ENCODE data around the gene WDHD1.
"Not testable (repeated sequence)": the region's sequence is repeated elsewhere in the genome, so short reads cannot be mapped to it uniquely, and the experiment has no call there.

Gene WDHD1

GRCh38 chr14:54919330-54919729 is 107.6 kb downstream of the WDHD1 start:
- DNase-seq (ENCODE audit: low read depth): no peak
- TF ChIP-seq CTCF (IDR thresholded peaks at IDR 0.05; ENCODE audit: control insufficient read depth, insufficient read depth, low read depth, low read length, missing control alignments): no peak
- H3K4me3 ChIP-seq (ENCODE audit: control insufficient read depth, low read depth, low read length): no peak overlapping the region

GRCh38 chr14:54918427-54918826 is 108.5 kb downstream of the WDHD1 start:
- H3K4me3 ChIP-seq (ENCODE audit: control insufficient read depth, low read depth, low read length): no peak overlapping the region
- no peak for DNase-seq (ENCODE audit: low read depth)
- TF ChIP-seq CTCF (IDR thresholded peaks at IDR 0.05; ENCODE audit: control insufficient read depth, insufficient read depth, low read depth, low read length, missing control alignments): no peak

GRCh38 chr14:54916101-54916500 is 110.8 kb downstream of the WDHD1 start:
- H3K4me3 ChIP-seq (ENCODE audit: control insufficient read depth, low read depth, low read length): no peak overlapping the region
- DNase-seq (ENCODE audit: low read depth): no peak
- no peak for TF ChIP-seq CTCF (IDR thresholded peaks at IDR 0.05; ENCODE audit: control insufficient read depth, insufficient read depth, low read depth, low read length, missing control alignments)

- H3K4me3 ChIP-seq (ENCODE audit: control insufficient read depth, low read depth, low read length): no peak overlapping the region
- no peak for TF ChIP-seq CTCF (IDR thresholded peaks at IDR 0.05; ENCODE audit: control insufficient read depth, insufficient read depth, low read depth, low read length, missing control alignments)
- DNase-seq (ENCODE audit: low read depth): no peak
Measured at GRCh38 chr14:54909817-54910558, 116.9 kb downstream of the WDHD1 start.

GRCh38 chr14:54908973-54909372 is 117.9 kb downstream of the WDHD1 start:
- H3K4me3 ChIP-seq (ENCODE audit: control insufficient read depth, low read depth, low read length); DNase-seq (ENCODE audit: low read depth): not testable (repeated sequence)

GRCh38 chr14:54908190-54908589 is 118.7 kb downstream of the WDHD1 start:
- DNase-seq (ENCODE audit: low read depth): no peak
- TF ChIP-seq CTCF (IDR thresholded peaks at IDR 0.05; ENCODE audit: control insufficient read depth, insufficient read depth, low read depth, low read length, missing control alignments): no peak
- no peak overlapping the region for H3K4me3 ChIP-seq (ENCODE audit: control insufficient read depth, low read depth, low read length)

- TF ChIP-seq CTCF (IDR thresholded peaks at IDR 0.05; ENCODE audit: control insufficient read depth, insufficient read depth, low read depth, low read length, missing control alignments): no peak
- no peak for DNase-seq (ENCODE audit: low read depth)
- no peak overlapping the region for H3K4me3 ChIP-seq (ENCODE audit: control insufficient read depth, low read depth, low read length)
Measured at GRCh38 chr14:54906075-54906474, 120.8 kb downstream of the WDHD1 start.

All from AG09309 (cell line).